ENCODE results near the gene SPA17.
A peak's percentile ranks its signal among the peaks of the same experiment; 100 is the strongest.

Gene SPA17

GRCh38 chr11:124663861-124664260 is 9.8 kb upstream of the SPA17 start:
- no peak for TF ChIP-seq CTCF (conservative IDR thresholded peaks at IDR 0.05; ENCODE audit: low read depth, low read length)
- no peaks in the 10 kb centered on the region for H4K20me1 ChIP-seq (ENCODE audit: insufficient read depth)
- H3K4me2 ChIP-seq: no peak overlapping the region
- no peak overlapping the region for H3K4me3 ChIP-seq (IDR thresholded peaks at IDR 0.05; ENCODE audit: insufficient read depth, low read depth, low read length)
- no peak overlapping the region for H2AFZ ChIP-seq (ENCODE audit: low read depth)
- H3K4me1 ChIP-seq (ENCODE audit: low read depth, poor library complexity, severe bottlenecking): no peaks in the 10 kb centered on the region
- H3K27ac ChIP-seq: no peak overlapping the region
- H3K27me3 ChIP-seq (ENCODE audit: insufficient read depth, low read depth): no peaks in the 10 kb centered on the region
- H3K9ac ChIP-seq: no peak overlapping the region
- H3K79me2 ChIP-seq (ENCODE audit: insufficient read depth, low read depth): no peaks in the 10 kb centered on the region
- no peaks in the 10 kb centered on the region for H3K36me3 ChIP-seq (ENCODE audit: insufficient read depth)

- H4K20me1 ChIP-seq (ENCODE audit: insufficient read depth): no peaks in the 10 kb centered on the region
- H2AFZ ChIP-seq (ENCODE audit: low read depth): no peak overlapping the region
- H3K4me3 ChIP-seq (IDR thresholded peaks at IDR 0.05; ENCODE audit: insufficient read depth, low read depth, low read length): no peak overlapping the region
- TF ChIP-seq CTCF (conservative IDR thresholded peaks at IDR 0.05; ENCODE audit: low read depth, low read length): no peak
- no peaks in the 10 kb centered on the region for H3K36me3 ChIP-seq (ENCODE audit: insufficient read depth)
- no peaks in the 10 kb centered on the region for H3K79me2 ChIP-seq (ENCODE audit: insufficient read depth, low read depth)
- H3K27me3 ChIP-seq (ENCODE audit: insufficient read depth, low read depth): no peaks in the 10 kb centered on the region
- H3K4me1 ChIP-seq (ENCODE audit: low read depth, poor library complexity, severe bottlenecking): peaks cover 27% of the 10 kb centered on the region
- H3K9ac ChIP-seq: no peak overlapping the region
- no peak overlapping the region for H3K27ac ChIP-seq
- H3K4me2 ChIP-seq: no peak overlapping the region
Observed at GRCh38 chr11:124667601-124668000, 6.1 kb upstream of the SPA17 start.

GRCh38 chr11:124669193-124669592 is 4.5 kb upstream of the SPA17 start:
- Histone ChIP-seq H3K79me2 (ENCODE audit: insufficient read depth, low read depth) (no peaks in the 10 kb centered on the region), H2AFZ (ENCODE audit: low read depth) (no peak overlapping the region), H3K4me3 (IDR thresholded peaks at IDR 0.05; ENCODE audit: insufficient read depth, low read depth, low read length) (no peak overlapping the region), H3K4me1 (ENCODE audit: low read depth, poor library complexity, severe bottlenecking) (peaks cover 28% of the 10 kb centered on the region), H3K9ac (no peak overlapping the region), H3K27ac (no peak overlapping the region), H3K4me2 (no peak overlapping the region), H3K36me3 (ENCODE audit: insufficient read depth) (no peaks in the 10 kb centered on the region), H4K20me1 (ENCODE audit: insufficient read depth) (no peaks in the 10 kb centered on the region), H3K27me3 (ENCODE audit: insufficient read depth, low read depth) (no peaks in the 10 kb centered on the region)
- TF ChIP-seq CTCF (conservative IDR thresholded peaks at IDR 0.05; ENCODE audit: low read depth, low read length): peak; percentile 63

- Histone ChIP-seq H4K20me1 (ENCODE audit: insufficient read depth) (no peaks in the 10 kb centered on the region), H2AFZ (ENCODE audit: low read depth) (no peak overlapping the region), H3K4me2 (peak overlapping the region; percentile 32; the same call in 1 of the 2 replicates), H3K9ac (no peak overlapping the region), H3K36me3 (ENCODE audit: insufficient read depth) (no peaks in the 10 kb centered on the region), H3K79me2 (ENCODE audit: insufficient read depth, low read depth) (no peaks in the 10 kb centered on the region), H3K27ac (no peak overlapping the region), H3K4me1 (ENCODE audit: low read depth, poor library complexity, severe bottlenecking) (peaks cover 34% of the 10 kb centered on the region), H3K4me3 (IDR thresholded peaks at IDR 0.05; ENCODE audit: insufficient read depth, low read depth, low read length) (no peak overlapping the region), H3K27me3 (ENCODE audit: insufficient read depth, low read depth) (no peaks in the 10 kb centered on the region)
- no peak for TF ChIP-seq CTCF (conservative IDR thresholded peaks at IDR 0.05; ENCODE audit: low read depth, low read length)
Observed at GRCh38 chr11:124670732-124671131, 3.0 kb upstream of the SPA17 start.
